BJ (cell line): ENCODE data around the gene AGTPBP1. TPM values are rescaled to one million over a fixed set of nuclear protein-coding genes. Genes with fewer than 3 reads are reported as not detected.

Experiments used
- CTCF ChIA-PET: fragments of 350-600 bp; formaldehyde crosslinking; extraction: SDS; loops from one replicate; lab custom pipeline; 2021; ENCODE audit warnings: antibody characterized with exemption, inconsistent platforms; lab: Yijun Ruan, JAX
- POLR2A ChIA-PET: fragments of 300-600 bp; sonication (Branson Sonifier 250); formaldehyde crosslinking; extraction: SDS; loops from one replicate; lab custom pipeline; 2021; ENCODE audit warnings: antibody characterized with exemption; lab: Charles Lee
- DNase-seq: peaks from one replicate; pipeline ENCODE4 v3.0.0-alpha.2; 2011; ENCODE audit warnings: low read depth
- H3K27me3 ChIP-seq: 2 replicates; pipeline ENCODE4 v1.6.0; 2011; ENCODE audit warnings: low read length; ENCODE audit not compliant: control insufficient read depth, insufficient read depth
- H3K36me3 ChIP-seq: 2 replicates; pipeline ENCODE4 v1.5.1; 2011; ENCODE audit warnings: low read length; ENCODE audit not compliant: control insufficient read depth, insufficient read depth
- H3K4me3 ChIP-seq: 2 replicates; pipeline ENCODE4 v1.5.1; 2011; ENCODE audit warnings: low read depth, mild to moderate bottlenecking, control low read depth, low read length
- polyA plus RNA-seq: library from polyadenylated mRNA; depleted of rRNA; stranded (reverse); fragments of >200 nt; gene quantifications from 2 replicates; pipeline ENCODE4 v1.2.3, GENCODE V29; 2011
- TF ChIP-seq, protein P1 (sequence below): IDR thresholded peaks from 2 replicates; pipeline ENCODE4 v1.5.1; 2011; ENCODE audit warnings: low read depth, mild to moderate bottlenecking, control low read depth, inconsistent platforms, low read length, moderate library complexity; ENCODE audit not compliant: insufficient read depth

The AGTPBP1 gene
- polyA plus RNA-seq, 1 experiment = 2.5 TPM

DNA sequence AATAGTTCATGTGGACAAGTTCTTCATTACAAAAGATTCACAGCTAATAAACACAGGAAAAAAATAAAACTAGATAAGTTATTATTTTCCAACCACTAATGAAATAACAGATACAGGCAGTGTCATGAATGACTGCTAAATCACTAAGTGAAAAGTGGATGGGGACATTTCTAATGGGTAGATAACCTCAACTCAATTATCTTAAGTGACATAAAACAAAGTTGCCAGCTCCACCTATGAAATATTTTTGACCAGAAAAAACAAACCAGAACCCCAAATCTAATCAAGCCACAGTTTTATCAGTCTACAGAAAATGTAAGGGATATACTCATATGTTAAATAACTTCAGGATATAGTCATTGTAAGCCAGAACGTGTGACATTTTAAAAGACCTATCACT lies 74.4 kb downstream of the AGTPBP1 start:
- no peaks in the 10 kb centered on the region for H3K36me3 ChIP-seq
- DNase-seq = no peak
- no peaks in the 10 kb centered on the region for H3K27me3 ChIP-seq
- CTCF ChIA-PET = no interaction called here
- POLR2A ChIA-PET = no interaction called here
- TF ChIP-seq, protein P1, sequence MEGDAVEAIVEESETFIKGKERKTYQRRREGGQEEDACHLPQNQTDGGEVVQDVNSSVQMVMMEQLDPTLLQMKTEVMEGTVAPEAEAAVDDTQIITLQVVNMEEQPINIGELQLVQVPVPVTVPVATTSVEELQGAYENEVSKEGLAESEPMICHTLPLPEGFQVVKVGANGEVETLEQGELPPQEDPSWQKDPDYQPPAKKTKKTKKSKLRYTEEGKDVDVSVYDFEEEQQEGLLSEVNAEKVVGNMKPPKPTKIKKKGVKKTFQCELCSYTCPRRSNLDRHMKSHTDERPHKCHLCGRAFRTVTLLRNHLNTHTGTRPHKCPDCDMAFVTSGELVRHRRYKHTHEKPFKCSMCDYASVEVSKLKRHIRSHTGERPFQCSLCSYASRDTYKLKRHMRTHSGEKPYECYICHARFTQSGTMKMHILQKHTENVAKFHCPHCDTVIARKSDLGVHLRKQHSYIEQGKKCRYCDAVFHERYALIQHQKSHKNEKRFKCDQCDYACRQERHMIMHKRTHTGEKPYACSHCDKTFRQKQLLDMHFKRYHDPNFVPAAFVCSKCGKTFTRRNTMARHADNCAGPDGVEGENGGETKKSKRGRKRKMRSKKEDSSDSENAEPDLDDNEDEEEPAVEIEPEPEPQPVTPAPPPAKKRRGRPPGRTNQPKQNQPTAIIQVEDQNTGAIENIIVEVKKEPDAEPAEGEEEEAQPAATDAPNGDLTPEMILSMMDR = no peak
- no peak overlapping the region for H3K4me3 ChIP-seq

DNA sequence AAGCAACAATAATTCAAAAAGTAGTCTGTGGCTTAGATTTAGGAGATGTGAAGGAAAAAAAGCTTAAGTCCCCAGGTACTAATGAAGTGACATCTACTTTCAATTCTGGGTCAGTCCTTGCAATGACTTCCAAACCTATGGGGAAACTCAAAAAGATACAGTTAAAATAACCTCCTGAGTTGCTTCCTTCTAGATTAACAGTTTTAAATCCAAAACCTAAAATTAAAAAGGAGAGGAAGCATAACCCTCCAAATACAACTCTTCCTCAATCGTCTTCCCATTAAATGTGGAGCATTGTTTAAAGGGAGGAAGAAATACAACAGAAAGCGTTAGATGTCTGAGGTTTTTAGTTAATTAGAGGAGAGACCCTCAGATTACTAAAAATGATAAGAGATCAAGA lies 75.7 kb downstream of the AGTPBP1 start:
- TF ChIP-seq, protein P1 = no peak
- ChIA-PET CTCF (no interaction called here), POLR2A (no interaction called here)
- Histone ChIP-seq H3K27me3 (no peaks in the 10 kb centered on the region), H3K4me3 (no peak overlapping the region), H3K36me3 (no peaks in the 10 kb centered on the region)
- DNase-seq = no peak

DNA sequence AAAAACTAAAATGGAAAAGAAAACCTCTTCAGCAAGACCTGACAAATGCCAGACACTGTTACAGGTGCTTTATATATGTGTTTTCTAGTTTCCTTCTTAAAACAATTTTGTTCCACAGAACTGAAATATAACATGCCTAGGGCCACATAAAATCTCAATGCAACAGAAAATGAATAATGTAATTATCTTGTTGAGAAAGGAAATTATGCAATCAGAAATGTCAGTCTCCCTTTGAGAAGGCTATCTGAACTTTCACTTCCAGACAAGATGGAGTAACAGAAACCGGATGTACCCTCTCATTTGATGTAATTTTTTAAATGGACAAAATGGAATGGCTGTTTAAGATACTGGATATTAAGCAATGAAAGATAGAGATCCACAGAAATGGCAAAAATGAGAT lies 79.2 kb downstream of the AGTPBP1 start:
- Histone ChIP-seq H3K27me3 (no peaks in the 10 kb centered on the region), H3K36me3 (no peaks in the 10 kb centered on the region), H3K4me3 (no peak overlapping the region)
- POLR2A ChIA-PET = no interaction called here
- DNase-seq = no peak
- TF ChIP-seq, protein P1 = no peak
- CTCF ChIA-PET = no interaction called here

DNA sequence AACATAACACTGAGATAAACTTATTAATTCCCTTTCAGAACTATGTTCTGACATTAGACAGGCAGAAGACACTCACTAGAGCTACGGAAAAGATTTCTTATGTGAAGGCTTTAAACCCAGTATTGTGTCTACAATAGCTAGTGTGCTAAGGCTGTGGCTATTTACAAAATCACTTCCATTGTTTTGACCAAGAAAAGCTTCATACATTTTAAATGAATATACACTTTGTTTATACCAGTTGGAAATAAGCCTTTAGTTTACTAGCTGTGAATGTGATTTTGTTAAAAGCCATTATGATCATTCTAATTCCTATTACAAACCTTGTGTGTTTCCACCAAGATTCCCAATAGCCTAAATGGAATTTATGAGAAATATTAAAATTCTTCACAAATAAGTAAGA lies 83.0 kb downstream of the AGTPBP1 start:
- ChIA-PET CTCF (interaction anchor here (1.1 kb wide), 1 partner anchor 10 kb away, joined by 3 read pairs; no protein-coding TSS in a partner anchor), POLR2A (no interaction called here)
- Histone ChIP-seq H3K36me3 (no peaks in the 10 kb centered on the region), H3K4me3 (no peak overlapping the region), H3K27me3 (no peaks in the 10 kb centered on the region)
- no peak for DNase-seq
- TF ChIP-seq, protein P1 = no peak

DNA sequence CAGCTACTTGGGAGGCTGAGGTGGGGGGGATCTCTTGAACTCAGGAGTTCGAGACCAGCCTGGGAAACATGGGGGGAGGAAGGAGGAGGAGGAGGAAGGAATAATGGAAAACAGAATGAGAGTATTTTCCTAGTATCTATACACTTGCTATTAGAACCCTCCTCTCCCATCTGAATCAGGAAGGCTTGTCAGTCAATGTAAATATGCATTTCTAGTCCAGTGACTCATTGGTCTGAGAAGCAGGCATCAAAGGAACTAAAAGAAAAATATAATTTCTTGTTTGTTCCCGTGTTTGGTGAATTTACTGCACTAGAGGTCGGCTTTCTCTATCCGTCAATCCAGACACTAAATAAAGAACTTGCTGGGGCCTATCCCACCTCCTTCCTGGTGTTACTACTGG lies 88.6 kb downstream of the AGTPBP1 start:
- TF ChIP-seq, protein P1 = no peak
- H3K36me3 ChIP-seq = no peaks in the 10 kb centered on the region
- no peaks in the 10 kb centered on the region for H3K27me3 ChIP-seq
- no peak for DNase-seq
- ChIA-PET POLR2A (no interaction called here), CTCF (no interaction called here)
- H3K4me3 ChIP-seq = no peak overlapping the region
